GM21529 (cell line): Measurements from ENCODE around the gene ANKRD33B.
"Not testable (repeated sequence)": the region's sequence is repeated elsewhere in the genome, so short reads cannot be mapped to it uniquely, and the experiment has no call there.

Experiments used
- ATAC-seq: cut with Tn5 transposase; IDR thresholded peaks from one replicate; pipeline ENCODE4 v1.9.1; 2021; ENCODE audit not compliant: unreplicated experiment

ANKRD33B gene

DNA sequence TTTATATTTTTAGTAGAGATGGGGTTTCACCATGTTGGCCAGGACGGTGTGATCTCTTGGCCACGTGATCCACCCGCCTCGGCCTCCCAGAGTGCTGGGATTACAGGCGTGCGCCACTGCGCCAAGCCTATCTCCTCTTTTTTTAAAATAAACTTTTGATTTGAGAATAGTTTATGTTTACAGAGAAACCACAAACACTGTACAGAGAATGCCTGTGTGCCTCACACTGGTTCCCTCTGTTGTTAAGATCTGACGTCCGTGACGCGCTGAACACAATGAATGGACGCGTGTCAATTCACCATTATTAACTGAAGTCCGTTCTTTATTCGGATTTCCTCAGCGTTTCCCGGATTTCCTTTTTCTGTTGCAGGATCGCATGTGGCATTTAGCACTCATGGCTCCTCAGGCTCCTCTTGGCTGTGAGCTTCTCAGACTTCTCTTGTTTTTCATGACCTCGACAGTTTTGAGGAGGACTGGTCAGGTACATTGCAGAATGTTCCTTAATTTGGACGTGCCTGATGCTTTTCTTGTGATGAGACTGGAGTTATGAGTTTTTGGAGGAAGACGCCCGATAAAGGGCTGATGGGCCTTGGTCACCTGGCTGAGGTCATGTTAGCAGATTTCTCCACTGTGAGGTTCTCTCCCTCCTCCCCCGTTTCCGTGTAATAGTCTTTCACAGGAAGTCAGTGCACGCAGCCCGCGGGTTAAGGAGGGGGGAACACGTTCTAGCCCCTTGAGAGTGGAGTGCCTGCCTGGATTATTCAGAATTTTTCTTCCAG is 69.6 kb downstream of the ANKRD33B start:
- ATAC-seq = no peak

DNA sequence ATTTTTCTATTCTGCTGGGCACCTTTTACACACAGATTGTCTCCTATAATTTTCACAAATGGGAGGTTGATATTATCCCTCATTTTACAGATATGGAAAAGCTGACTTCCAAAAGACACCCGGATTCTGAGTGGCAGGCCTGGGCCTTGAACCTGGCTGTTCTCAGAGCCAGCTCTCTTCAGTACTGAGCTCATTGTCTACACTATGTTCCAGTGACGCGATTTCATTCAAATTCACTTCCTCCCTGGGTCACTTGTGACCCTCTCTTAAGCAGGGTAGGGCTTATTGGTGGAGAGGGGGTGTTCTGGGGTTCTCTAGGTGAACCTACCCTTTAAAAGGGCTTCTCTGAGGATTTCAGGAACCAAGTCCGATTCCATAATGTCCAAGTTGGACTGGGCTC is 70.2 kb downstream of the ANKRD33B start:
- ATAC-seq = no peak

DNA sequence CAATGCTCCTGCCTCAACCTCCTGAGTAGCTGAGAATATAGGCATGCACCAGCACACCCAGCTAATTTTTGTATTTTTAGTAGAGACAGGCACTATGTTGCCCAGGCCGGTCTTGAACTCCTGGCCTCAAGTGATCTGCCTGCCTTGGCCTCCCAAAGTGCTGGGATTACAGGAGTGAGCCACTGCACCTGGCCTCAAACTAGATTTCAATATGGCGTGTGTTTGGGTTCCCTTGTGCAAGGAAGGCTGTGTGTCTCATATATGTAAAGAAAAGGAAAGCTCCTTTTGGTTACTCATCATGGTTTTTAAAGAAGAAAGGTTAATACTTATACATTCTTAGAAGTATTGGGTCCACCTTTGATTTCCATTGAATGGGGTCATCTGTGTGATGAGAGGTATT is 70.7 kb downstream of the ANKRD33B start:
- no peak for ATAC-seq

DNA sequence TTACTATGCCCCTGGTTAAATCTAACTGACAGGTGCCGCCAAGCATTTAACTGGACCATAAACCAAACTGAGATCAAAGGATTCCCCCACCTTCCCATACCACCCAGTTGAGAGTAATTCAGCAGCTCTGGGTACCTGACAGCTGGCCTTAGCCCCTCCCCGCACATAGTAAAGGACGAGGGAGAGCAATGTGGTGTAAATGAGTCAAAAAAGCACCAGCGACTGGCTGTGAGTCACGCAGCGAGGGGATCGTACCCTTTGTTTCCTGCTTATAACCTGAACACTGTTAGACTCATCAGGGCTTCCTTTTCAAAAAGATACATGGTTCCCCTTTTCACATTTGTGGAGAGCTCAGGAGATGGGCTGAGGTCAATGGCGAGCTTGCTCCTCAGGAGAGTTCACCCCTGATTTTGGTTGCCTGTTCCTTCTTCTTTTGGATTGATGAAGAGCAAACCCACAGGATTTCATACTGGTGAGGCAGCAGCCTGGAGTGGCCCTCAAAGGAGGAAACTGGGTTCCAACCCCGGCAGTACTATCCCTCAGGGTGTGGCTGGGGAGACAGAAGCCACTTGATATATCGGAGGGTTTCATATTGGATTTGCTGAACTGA is 71.5 kb downstream of the ANKRD33B start:
- ATAC-seq = peak; percentile 60

DNA sequence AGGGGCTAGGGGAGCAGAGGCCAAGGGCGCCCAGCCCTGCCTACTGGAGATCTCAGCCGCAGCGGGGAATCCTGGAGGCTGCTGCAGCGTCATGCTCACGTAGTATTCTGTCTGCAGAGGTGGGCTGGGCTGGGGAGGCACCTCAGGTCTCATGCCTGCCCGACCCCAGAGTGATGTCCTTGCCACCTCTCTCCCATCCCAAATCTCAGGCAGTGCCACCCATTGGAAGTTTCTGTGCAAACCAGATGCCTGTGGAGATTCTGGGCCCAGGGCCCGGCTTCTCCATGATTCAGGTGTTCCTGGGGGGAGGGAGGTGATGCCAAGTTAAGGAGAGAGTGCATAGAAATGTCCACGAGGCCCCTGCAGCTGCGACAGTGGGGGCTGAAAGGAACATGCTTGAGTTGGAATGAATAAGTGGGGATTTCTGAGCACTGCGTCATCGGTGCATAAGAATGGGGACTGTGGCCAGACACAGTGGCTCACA is 72.0 kb downstream of the ANKRD33B start:
- ATAC-seq = no peak

DNA sequence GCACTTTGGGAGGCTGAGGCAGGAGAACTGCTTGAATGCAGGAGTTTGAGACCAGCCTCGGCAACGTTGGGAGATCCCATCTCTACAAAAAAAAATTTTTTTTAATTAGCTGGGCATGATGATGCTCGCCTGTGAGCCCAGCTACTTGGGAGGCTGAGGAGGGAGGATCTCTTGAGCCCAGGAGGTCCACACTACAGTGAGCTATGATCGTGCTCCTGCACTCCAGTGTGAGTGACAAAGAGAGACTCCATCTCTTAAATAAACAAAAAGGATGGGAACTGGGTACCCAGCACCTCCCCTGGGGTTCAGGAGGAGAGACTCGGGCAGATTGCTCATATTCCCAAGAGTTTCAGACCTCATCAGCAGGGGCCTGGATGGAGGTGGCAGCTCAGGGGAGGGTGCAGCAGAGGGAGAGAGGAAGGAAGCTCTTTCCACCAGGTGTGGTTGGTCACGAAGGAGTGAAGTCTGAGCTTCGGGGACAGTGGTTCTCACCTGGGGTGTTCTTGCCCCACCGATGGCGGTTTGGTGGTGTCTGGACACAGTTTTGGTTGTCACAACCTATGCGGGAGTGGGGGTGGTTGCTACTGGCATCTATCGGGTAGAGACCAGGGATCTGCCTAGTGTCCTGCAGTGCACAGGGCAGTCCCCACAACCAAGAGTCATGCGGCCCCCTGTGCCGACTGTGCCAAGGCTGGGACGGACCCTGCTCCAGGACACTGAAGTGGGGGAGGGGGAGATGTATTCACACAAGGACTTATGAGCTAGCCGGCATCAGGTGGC is 72.7 kb downstream of the ANKRD33B start:
- ATAC-seq = no peak

DNA sequence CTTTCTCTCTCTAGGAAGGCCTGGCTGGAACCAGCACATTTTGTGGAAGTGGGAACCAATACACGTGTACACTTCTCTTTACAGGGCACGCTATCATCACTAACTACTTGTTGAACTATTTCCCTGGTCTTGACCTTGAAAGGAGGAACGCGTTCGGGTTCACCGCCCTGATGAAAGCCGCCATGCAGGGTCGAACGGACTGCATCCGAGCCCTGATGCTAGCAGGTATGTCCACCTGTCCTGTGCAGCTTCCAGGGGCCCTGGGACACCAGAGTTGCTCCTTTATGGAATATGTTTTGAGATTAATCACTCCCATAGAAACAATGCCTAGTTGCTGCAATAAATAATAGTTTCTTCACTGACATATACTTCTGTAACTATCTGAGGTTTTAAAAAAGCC is 74.1 kb downstream of the ANKRD33B start:
- no peak for ATAC-seq

DNA sequence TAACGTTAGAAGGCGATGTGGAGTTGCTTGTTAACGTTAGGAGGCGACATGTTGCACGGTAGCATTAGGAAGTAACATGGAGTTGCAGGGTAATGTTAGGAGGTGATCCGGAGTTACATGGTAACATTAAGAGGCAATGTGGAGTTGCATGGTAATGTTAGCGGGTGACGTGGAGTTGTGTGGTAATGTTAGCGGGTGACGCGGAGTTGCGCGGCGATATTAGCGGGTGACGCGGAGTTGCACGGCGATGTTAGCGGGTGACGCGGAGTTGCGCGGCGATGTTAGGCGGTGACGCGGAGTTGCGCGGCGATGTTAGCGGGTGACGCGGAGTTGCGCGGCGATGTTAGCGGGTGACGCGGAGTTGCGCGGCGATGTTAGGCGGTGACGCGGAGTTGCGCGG is 74.9 kb downstream of the ANKRD33B start:
- not testable (repeated sequence) for ATAC-seq

DNA sequence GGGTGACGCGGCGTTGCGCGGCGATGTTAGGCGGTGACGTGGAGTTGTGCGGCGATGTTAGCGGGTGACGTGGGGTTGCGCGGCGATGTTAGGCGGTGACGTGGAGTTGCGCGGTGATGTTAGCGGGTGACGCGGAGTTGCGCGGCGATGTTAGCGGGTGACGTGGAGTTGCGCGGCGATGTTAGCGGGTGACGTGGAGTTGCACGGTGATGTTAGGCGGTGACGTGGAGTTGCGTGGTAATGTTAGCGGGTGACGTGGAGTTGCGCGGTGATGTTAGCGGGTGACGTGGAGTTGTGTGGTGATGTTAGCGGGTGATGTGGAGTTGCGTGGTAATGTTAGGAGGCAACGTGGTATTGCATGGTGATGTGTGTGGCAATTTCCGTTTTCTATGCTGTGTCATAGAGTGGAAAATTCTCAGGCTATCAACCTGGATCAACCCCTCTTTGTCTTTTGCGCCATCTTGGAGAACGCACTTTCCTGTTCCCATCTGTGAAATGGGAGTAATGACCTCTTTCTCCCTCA is 76.0 kb downstream of the ANKRD33B start:
- no peak for ATAC-seq

DNA sequence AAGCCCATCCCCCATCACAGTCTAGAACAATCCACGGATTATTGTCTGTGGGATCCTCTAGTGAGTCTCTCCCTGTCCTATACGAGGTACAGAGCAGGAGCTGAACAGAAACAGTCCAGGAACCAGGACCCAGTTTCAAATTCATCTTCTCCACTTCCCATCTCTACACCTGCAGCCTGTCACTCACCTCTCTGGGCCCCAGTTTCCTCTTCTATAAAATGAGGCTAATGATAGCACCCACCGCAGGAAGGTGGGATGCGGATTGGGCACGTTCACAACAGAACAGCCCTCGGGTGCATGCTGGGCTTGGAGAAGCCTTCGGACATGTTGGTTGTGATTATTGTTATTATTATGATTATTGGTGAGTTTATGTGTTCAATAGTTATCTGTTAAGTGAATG is 78.5 kb downstream of the ANKRD33B start:
- ATAC-seq = no peak

DNA sequence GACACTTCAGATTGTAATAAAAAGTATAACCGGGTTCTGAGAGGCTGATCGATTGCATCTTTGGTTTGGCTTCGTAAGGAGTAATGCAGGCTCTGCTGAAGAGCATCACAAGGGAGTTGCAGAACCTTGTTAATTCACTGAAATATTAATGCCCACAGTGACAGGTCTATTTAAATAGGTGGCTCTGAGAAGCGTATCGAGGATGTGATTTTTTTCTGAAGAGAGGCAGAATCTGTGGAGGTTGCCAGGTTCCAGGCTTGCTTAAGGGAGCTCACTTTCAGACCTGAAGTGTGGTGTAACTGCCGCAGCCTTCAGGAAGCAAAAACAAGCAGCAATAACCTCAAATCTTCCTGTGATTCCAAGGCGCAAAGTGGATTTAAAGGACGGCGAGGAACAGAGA is 80.3 kb downstream of the ANKRD33B start:
- ATAC-seq = no peak

DNA sequence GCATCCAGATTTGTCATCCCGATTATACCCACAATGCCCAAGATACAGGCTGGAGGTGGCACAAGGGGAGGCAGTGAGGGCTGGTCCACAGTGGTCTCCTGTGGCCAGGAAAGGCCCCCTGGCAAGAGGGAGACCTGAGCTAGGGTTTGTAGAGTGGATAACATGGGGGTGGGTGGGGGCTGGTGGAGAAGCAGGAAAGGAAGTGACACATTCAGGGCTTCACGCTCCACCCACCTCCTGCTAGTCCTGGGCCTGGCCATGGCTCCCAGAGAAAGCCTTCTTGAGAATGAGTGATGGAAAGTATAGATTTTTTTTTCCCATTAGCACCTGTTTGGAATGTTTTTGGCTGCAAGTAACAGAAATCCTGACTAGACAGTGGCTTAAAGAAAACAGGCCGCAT is 81.3 kb downstream of the ANKRD33B start:
- ATAC-seq = no peak

DNA sequence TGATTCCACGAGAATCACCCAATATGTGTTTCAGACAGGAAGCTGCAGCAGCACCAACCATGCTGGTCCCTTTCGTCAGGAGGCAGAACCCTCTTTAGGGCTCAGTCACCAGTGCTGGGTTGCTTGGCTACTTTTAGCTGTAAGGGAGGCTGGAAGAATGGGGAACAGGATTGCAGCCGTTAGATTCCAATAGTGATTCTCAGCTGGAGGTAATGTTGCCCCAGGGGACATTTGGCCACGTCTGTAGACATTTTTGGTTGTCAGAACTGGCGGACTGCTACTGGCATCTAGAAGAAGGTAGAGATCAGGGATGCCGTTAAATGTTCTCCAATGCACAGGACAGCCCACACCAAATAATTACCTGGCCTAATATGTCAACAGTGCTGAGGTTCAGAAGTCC is 81.8 kb downstream of the ANKRD33B start:
- ATAC-seq = no peak

DNA sequence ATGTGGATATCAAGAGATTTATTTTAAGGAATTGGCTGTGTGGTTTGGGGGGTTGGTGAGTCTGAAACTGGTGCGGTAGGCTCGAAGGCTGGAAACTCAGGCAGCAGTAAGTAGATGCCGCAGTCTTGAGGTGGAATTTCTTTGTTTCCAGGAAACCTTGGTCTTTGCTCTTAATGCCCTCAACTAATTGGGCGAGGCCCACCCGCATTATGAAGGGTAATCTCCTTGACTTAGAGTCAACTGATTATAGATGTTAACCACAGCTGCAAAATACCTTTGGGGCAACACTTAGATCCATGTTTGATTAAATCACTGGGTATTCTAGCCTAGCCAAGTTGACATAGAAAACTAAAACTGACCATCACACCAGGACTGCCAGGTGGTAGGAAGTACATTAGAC is 83.8 kb downstream of the ANKRD33B start:
- ATAC-seq = no peak

DNA sequence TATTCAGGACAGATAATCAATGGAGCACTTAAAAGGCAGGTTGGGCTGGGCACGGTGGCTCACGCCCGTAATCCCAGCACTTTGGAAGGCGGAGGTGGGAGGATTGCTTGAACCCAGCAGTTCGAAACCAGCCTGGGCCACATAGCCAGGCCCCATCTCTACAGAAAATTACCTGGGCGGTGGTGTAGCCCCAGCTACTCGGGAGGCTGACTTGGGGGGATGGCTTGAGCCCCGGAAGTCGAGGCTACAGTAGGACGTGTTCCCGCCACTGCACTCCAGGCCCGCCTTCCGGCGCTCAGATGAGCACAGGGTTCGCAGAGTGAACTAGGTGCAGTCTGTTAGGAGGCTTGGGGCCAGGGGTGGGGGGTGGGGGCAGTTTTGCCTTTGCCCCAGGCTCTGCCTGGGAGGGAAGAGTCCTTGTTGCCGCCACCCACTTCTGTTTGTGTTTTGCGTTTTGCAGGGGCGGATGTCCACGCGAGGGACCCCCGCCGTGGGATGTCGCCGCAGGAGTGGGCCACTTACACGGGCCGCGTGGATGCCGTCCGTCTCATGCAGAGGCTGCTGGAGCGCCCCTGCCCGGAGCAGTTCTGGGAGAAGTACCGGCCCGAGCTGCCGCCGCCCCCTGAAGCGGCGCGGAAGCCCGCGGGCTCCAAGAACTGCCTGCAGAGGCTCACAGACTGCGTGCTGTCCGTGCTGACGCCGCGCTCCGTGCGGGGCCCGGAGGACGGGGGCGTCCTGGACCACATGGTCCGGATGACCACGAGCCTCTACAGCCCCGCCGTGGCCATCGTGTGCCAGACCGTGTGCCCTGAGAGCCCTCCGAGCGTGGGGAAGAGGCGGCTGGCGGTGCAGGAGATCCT is 85.2 kb downstream of the ANKRD33B start:
- no peak for ATAC-seq

DNA sequence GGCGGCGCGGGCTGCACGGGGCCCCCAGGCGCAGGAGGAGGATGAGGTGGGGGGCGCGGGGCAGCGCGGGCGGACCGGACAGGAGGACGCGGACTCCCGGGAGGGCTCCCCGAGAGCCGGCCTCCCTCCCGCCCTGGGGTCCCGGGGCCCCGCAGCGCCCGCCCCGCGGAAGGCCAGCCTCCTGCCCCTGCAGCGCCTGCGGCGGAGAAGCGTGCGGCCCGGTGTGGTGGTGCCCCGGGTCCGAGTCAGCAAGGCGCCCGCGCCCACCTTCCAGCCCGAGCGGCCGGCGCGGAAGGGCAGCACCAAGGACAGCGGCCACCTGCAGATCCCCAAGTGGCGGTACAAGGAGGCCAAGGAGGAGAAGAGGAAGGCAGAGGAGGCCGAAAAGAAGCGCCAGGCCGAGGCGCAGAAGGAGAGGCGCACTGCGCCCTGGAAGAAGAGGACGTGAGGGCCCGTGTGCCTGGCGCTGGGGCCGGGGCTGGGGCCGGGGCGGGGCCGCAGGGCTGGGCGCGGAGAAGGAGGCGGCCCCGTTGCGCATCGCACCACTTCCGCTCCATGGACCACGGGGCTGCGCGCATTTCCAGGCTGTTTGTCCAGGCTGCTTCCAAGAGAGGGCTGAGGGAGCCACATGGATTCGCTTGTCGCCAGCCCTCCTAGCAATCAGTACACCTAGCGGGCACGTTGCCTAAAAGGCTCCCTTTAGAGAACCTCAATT is 86.0 kb downstream of the ANKRD33B start:
- ATAC-seq = no peak

DNA sequence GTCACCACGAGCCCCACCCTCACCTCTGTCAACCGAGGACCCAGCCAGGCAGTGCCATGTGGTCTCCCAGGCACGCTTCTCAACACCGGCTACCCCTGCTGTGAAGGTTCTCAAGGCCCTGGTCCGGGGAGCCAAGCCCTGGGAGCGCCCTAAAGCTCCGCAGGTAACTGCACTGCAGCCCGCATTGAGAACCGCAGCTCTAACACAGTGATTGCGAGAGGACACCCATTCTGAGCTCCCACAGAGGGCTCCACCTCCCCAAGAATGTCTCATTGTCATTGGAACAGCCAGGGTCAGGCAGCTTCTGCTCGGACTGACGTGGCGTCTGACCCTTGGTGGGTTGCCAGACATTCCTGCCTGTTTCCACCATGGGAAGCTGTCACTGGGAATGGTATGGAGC is 88.3 kb downstream of the ANKRD33B start:
- no peak for ATAC-seq

DNA sequence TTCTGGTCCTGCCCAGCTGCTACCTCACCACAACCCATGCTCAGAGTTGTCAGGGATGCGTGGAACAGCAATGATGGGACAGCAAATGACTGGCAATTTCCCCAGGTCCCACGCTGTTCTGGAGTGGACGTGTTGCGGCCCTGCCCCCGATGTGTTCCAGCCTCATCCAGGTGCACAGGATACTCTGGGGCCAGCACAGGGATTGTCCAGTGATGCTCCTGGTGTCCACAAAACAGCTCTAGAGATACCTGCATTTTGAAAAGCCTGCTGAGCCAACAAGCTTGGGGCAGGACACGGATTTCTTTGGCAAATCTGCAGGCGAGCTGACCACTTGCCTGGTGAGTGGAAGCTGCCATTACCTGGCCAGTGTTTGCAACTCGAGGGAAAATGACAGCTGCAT is 88.7 kb downstream of the ANKRD33B start:
- no peak for ATAC-seq

DNA sequence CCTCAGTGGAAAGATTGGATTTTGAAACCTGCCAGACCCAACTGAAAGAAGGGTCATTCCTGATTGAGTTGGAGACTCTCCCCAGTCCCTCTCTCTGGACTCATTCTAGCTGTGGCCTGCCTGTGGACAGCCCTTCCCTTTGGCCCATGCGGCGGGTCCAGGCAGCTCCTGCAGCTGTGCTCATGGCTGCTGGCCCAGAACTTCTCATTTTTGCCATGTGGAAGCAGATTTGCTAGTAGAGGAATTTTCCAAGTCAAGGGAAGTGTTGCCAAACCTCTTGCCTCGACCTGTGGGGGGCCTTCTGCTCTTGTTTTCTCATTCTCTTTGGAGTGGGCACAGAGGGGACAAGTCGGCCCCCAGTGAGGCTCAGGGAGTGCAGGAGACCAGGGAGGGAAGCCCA is 89.2 kb downstream of the ANKRD33B start:
- ATAC-seq = no peak

DNA sequence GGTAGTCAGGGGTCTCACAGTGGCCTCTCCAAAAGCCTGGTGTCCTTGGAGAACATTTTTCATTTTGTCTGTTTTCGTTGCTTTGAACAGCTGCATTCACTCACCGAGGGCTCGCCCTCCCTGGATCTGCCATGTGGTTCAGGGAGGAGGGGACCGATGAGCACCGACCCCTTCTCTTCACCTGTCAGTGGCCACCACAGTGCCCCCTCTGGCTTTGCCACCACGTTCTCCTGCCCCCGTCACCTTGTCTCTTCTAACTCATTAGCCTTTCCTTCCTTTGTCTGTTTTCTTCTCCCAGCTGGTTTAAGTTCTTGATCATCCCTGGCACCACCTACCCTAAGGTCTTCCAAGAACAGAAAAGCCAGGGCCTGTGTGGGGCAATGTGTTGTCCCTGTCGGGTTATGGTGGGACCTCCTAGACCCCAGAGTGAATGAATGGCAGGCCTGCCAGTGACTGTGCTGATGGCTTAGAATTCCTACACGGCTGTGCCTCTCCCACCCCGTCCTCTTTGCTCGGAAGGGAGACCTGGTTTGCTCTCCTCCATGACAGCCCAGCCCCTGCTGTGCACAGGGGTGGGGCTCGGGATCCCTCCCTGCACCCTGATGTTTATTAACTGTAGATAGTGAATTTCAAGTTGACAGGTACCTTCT is 90.0 kb downstream of the ANKRD33B start:
- no peak for ATAC-seq
